GOT3 (cell line): ENCODE results near the gene USH1C.

Source experiments
- DNase-seq: peaks from one replicate; lab custom pipeline; 2025; ENCODE audit warnings: mixed read lengths; lab: John Stamatoyannopoulos, UW

USH1C gene

DNA sequence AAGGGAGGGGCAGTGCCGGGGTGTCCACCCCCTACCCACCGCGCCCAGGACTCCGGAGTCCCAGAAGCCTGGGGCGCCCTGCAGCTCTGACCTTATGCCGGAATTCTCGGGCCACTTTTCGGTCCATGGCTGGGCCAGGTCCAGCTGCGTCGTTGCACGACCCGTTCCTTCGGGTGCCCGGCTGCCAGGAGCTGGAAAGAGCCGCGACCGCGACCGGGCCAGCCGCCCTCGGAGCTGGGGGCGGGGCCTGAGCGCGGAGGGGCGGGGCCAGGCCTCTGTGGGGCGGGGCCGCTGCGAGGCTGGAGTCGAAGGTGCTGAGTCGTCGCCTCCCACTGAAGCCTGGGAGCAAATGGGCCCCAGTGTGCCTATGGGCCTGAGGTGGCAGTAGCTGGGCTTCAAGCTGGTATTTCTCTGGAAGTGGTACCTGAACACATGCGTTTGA lies at the start of gene USH1C:
Gene USH1C (minus strand): TSS at position 236 of the 442 bp plus-strand sequence. CDS start 109 bp downstream, at position 127.
- no peak for DNase-seq

GRCh38 chr11:17593466-17594245 lies 49.4 kb upstream of the USH1C start:
- DNase-seq = no peak

DNA sequence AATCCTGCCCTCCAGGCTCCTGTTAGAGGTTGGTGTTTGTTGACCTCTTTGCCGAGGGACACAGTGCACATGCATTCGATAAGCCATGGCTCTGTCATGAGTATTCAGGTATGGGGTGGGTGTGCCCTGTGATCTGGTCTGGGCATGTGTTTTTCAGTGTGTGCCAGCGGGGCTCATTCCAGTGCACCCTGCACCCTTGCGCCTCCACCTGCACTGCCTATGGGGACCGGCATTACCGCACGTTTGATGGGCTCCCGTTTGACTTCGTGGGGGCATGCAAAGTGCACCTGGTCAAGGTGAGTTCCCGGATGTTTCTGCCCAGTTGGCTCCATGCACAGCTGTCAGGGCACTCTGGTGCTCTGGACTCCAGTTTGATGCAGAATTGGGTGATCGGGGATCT lies 47.1 kb upstream of the USH1C start:
- DNase-seq = no peak

DNA sequence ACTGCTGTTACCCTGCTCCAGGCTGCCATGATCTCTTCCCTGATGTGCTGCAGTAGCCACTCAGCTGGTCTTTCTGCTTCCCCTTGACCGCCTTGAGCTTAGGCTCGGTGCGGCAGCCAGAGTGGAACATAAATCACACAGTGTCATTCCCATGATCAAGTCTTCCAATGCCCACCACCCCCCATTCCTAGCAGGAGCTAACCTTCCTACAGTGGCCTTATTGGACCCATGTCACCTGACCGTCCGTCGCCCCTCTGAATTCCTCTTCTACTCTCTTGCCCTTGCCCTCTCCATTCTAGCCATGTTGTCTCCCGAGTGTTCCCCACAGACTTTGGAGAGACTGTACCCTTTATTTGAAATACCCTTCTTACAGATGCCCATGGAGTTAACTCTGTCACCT lies 46.2 kb upstream of the USH1C start:
- no peak for DNase-seq

- no peak for DNase-seq
Observed at GRCh38 chr11:17588721-17589120, 44.5 kb upstream of the USH1C start.

- DNase-seq = no peak
Observed at GRCh38 chr11:17588166-17588565, 44.0 kb upstream of the USH1C start.

DNA sequence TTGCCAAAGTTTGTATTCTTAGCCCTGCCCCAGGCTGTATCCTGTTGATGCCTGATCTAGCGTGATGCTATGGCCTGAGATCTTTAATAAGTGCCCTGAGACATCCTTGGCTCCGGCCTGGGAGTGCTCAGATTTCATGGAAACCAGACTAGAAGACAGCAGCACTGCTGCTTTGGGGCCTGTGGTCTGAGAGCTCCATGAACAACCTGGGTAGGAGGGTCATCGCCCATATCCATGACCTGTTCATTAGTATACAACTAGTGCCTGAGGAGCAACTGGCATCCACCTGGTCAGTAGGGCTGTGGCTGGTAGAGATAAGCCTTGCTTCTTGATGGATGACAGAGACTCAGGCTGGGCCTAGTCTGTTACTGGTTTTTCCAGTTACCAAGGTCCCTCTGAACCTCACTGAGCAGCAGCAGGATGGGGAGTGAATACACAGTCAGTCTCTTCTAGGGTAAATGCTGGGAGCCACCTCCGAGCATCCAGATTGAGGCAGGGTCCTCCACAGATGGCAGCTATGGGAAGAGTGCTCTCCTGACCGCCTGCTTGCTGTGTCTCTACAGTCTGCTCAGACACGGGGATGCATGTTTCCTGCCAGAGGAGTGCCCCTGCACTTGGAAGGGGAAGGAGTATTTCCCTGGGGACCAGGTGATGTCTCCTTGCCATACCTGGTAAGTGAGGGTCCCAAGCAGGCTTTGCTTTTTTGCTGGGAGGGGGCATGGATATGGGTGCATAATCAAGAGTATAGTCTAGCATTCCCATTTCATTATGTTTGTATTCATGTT lies 41.9 kb upstream of the USH1C start:
- no peak for DNase-seq

- DNase-seq = no peak
Observed at GRCh38 chr11:17581732-17582053, 37.5 kb upstream of the USH1C start.

- DNase-seq = no peak
Observed at GRCh38 chr11:17581036-17581731, 37.0 kb upstream of the USH1C start.

GRCh38 chr11:17580271-17580670 lies 36.1 kb upstream of the USH1C start:
- no peak for DNase-seq

DNA sequence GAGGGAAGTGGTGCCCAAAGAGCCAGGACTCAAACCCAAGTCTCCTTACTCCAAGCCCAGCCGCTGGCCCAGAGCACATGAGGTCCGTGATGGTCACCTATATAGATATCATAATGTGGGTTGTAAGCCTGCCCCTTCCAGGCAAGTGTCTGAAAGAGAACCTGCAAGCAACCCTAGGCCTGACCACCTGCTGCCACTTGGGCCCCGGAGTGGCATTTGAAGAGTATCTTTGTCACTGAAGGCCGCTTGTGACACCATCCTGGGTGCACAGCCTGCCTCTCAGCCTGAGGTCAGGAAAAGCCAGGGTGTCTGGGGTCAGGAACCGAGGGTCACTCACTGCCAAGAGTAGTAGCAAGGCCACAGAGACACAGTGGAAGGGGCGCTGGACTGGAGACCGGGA lies 35.2 kb upstream of the USH1C start:
- DNase-seq = no peak

- no peak for DNase-seq
Observed at GRCh38 chr11:17578958-17579357, 34.7 kb upstream of the USH1C start.

DNA sequence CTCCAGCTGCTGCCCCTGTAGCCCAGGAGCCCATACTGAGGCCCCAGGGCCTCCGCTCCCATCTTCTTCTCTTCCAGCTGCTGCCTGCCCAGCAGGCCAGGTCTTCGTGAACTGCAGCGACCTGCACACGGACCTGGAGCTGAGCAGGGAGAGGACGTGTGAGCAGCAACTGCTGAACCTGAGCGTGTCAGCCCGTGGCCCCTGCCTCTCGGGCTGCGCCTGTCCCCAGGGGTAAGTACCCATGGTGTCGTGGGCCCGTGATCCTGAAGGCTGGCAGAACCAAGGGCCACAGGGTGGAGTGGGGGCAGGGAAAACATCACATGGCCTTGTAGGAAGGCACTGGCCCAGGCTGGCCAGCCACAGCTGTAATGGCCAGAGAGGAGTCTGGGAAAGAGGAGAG lies 34.1 kb upstream of the USH1C start:
- no peak for DNase-seq

- no peak for DNase-seq
Observed at GRCh38 chr11:17575431-17576425, 31.5 kb upstream of the USH1C start.

DNA sequence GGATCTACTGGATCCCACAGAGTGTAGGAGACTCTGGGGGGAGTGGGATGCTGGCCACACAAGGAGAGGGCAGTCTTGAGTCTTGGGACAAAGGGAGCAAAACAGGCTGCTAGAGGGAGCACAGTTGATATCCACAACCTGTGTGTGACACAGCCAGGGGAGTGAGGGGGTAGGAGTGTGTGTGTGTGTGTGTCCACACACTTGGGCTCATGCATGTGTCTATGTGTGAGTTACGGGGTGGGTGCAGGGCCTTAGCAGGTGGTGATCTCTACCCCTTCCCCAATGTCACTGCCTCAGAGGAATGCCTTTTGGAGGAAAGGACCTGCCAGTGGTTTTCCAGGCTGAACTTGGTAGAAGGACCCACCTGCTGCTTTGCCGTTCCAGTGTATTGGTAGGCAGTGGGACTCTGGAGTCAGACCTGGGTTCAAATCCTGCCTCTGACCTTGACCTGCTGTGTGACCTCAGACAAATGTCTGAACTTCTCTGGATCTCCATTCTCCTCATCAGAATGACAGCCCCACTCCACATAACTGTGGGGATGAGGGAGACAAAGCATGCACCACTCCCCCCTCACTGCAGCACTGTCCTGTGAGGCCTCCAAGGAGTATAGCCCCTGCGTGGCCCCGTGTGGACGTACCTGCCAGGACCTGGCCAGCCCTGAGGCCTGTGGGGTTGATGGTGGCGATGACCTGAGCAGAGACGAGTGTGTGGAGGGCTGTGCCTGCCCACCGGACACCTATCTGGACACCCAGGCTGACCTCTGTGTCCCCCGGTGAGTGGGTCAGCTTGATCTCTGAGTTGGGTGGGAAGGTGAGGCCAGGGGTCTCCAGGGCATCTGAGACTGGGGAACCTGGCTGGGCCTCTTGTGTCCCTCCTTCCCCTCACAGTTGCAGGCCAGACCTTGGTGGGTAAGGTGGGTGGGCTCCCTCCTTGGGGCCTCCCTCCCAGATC lies 30.2 kb upstream of the USH1C start:
- no peak for DNase-seq

DNA sequence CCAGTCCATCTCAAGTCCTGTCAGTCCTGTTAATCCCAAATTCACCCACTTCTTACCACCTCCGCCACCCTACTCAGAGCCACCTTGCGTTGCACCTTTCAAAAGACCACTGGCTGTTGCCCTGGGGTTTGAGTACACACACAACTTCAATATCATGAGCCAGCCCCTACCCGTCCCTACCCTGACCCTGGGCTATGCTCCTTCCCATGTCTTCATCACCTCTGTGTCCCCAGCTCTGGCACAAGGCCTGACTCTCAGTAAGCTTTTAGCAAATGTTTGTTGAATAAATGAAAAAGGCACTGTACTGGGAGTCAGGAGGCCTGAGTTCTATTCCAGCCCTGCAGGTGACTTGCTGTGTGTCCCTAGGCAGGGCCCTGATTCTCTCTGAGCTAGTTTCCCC lies 29.3 kb upstream of the USH1C start:
- DNase-seq = no peak

DNA sequence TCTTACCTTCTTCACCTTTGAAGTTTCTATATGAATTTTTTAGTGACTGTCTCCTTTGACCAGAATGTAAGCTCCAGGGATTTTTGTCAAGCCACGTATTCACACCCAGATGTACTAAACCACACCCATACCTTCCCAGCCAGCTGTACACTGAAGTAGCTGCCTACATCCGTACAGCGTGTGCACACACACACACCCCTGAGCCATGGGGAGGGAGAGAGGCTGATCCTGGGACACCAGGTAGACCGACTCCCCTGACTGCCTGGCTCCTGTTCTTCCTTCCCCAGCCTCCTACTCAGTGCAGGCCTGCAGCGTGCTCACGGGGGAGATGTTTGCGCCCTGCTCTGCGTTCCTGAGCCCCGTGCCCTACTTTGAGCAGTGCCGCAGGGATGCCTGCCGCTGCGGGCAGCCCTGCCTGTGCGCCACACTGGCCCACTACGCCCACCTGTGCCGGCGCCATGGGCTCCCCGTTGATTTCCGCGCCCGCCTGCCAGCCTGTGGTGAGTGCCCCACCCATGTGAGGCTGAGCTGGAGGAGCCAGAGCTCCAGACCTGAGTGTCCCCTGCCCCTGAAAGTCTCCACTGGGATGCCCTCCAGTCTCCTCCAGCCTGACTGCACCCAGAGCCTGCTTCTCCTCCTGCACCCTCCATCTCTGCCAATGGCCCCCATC lies 28.7 kb upstream of the USH1C start:
- DNase-seq = no peak

DNA sequence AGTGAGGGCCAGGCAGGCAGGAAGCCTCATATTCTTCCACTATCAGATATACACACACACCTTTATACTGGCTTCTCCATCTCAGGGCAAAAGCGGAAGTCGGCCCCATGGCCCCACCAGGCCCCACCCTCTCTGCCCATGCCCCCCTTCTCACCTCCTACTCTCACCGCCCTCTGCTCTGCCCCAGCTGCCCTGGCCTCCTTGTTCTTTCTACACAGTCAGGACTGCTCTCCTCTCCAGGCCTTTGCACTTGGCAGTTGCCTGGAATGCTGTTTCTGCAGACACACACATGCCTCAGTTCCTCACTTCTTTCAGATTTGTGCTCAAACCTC lies 28.1 kb upstream of the USH1C start:
- no peak for DNase-seq

DNA sequence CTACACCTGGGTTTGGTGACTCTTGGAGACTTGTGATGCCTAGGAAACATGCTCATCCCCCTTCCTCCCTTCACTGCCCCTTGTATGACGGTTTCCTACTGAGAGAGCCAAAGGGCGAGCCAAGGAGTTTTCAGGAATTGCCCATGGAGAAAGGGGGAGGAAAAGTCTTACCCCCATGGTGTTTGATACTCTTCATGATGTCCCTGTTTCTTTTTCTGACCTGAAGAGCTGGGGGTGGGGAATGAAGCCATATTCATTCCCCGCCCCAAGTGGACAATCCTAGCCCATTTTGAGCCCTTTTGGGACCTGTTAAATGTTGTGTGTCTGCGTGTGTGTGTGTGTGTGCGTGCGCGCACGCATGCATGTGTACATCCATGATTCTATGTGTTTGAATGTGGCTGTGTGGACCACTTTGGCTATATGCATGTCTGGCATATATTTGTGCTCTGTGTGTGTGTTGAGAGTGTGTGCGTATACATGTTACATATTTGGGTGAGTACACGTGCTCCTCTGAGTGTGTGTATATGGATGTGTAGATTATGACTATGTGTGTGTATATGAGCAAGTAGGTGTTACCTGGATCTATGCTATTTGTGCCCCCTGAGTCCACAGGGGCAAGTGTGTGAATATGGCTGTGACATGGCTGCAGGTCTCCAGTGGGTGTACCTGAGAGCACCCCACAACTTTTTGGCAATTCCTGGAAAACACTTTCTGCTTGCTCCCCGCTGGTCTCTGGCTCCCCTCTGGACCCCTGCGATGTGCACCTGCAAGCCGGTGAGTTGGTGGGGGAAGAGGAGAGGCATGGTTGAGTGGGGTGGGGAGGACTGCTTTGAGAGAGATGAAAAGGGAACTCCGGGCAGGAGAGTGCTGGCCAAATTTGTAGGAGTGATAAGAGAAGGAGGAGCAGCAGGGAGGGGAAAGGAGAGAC lies 27.5 kb upstream of the USH1C start:
- no peak for DNase-seq
